HG02623 (cell line): ENCODE measurements around the gene DRG1.
A peak's percentile ranks its signal among the peaks of the same experiment; 100 is the strongest.
"Not testable (repeated sequence)": the region's sequence is repeated elsewhere in the genome, so short reads cannot be mapped to it uniquely, and the experiment has no call there.

Source experiments
- ATAC-seq: cut with Tn5 transposase; IDR thresholded peaks from one replicate; pipeline ENCODE4 v1.9.1; 2021; ENCODE audit warnings: moderate library complexity; ENCODE audit not compliant: unreplicated experiment

Gene DRG1, protein sequence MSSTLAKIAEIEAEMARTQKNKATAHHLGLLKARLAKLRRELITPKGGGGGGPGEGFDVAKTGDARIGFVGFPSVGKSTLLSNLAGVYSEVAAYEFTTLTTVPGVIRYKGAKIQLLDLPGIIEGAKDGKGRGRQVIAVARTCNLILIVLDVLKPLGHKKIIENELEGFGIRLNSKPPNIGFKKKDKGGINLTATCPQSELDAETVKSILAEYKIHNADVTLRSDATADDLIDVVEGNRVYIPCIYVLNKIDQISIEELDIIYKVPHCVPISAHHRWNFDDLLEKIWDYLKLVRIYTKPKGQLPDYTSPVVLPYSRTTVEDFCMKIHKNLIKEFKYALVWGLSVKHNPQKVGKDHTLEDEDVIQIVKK

DNA sequence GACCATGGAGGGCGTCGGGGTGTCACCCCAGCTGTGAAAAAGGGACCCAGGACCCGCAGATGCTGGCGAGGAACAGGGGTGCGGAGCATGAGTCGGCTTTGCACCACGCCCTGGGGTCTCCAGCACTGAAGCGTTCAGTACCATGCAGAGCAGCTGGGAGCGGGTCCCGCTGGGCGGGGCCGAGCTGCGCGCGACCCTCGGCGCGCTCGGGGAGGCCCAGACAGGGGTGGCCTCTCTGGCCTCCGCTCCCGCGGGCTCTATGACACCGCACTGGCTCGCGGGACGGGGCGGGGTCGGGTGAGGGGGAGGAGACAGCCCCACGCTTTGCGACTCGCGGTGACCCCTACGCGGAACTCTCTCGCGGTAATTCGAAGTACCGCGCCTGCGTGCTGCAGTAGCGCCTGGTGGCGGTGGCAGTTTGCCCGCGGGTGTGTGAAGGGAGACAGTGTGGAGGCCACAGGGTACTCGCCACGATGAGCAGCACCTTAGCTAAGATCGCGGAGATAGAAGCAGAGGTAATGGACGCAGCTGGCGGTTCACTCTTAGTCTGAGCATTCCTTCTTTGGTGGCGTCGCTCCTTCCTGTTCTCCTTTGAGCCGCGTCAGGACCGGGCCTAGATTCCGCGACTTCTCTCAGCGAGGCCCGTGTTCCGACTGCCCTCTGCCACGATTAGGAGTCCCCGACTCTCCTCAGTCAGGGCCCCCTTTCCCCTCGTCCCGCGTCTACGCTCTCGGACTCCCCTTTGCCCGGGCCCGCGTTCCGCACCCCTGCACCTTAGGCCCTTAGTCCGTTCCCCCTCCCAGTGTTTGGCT is at the start of gene DRG1:
Gene DRG1, plus strand, starts transcription at position 394 of the 812 bp plus-strand sequence. Its CDS starts 80 bp downstream, at position 474.
- peak; percentile 97 for ATAC-seq

DNA sequence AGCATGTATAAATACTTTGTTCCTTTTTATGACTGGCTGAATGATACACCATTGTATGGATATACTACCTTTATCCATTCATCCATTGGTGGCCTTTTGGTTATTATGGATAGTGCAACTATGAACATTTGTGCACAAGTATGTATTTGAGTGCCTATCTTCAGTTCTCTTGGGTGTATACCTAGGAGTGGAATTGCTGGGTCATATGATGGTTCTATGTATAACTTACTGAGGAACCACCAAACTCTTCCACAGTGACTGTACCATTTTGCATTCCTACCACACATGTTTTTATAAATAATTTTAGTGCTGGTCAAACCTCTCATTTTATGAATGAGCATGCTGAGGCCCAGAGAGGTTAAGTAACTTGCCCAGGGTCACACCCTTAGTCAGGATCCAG is 49.4 kb upstream of the DRG1 start:
- no peak for ATAC-seq

DNA sequence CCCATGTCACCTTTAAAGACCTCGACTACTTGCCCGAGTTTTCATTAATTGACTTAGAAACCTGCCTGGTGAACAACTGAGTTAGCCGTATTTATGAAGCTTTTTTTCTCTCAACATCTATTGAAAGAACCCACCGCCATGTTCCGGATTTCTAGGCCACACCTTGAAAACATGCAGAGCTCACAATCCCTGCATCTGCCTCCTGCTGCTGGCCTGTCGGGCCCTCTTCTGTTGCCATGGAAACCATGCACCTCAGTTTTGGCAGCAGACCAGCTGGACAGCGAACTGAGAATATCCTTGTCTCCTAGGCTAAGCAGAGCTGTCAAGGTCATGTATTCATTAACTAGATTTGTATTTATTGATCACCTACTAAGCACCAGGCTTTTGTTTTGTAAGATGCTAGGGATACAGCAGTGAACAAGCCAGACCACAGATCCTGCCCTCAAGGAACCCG is 49.0 kb upstream of the DRG1 start:
- no peak for ATAC-seq

DNA sequence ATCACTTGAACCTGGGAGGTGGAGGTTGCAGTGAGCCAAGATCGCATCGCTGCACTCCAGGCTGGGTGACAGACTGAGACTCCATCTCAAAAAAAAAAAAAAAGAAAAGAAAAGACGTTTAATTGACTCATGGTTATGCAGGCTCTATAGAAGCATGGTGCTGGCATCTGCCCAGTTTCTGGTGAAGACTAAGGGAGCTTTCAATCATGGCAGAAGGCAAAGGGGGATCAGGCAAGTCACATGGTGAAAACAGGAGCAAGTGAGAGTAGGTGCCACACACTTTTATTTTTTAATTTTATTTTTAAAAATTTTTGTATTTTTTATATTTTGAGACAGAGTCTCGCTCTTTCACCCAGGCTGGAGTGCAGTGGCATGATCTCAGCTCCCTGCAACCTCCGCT is 44.9 kb upstream of the DRG1 start:
- no peak for ATAC-seq

DNA sequence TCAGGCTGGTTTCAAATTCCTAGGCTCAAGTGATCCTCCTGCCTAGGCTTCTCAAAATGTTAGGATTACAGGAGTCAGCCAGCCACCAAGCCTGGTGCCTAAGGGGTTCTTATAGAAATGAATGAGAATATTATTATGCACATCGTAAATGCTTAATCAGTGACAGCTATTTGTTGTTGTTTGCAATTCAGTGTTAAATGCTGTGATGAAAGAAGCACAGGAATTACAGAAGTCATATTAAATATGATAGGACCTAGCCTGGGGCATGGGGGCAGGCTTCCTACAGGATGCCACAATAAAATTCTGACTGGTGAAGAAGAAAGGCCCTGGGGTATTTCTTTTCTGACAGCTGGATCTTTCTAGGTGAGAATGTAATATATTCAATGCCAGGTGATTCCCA is 39.4 kb upstream of the DRG1 start:
- ATAC-seq: no peak

DNA sequence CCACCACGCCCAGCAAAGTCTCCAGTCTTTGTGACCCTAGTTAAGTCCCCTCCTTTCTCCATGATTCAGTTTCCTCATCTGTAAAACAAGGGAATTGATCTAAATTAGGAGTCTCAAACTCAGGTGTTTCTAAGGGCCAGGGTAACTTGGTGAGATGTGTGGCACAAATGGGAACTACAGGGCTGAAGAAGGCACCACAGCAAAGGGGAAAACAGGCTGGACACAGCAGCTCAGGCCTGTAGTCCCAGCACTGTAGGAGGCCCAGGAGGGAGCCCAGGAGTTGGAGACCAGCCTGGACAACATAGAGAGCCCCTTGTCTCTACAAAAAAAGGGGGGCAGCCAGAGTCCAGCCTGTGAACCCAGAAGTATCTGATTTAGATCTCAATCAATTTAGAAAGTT is 37.7 kb upstream of the DRG1 start:
- no peak for ATAC-seq

DNA sequence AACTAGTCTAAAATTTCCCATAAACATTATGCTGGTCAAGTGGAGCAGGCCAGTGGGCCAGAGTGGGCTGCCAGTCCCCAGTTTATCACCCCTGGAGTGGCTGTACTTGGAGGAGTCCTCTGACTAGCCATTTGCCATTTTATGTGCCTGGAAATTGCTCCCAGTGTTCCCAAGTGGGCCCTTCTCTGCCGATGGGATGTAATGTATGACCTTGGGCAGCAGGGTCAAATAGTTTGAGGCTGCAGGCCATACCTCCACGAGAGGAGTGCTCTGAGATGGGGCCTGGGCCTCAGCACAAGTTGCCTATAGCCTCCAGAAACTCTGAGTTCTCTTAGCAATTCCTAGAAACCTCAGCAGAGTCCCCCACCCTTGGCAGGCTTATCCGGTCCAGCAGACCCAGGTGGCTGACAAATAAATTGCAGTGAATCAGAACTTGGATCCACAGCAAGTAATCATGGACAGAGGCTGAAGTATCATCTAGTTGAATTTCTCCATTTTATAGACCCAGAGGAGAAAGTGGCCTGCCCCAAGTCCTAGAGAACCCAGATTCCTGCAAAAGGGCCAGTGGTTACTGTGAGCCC is 35.4 kb upstream of the DRG1 start:
- ATAC-seq: no peak

DNA sequence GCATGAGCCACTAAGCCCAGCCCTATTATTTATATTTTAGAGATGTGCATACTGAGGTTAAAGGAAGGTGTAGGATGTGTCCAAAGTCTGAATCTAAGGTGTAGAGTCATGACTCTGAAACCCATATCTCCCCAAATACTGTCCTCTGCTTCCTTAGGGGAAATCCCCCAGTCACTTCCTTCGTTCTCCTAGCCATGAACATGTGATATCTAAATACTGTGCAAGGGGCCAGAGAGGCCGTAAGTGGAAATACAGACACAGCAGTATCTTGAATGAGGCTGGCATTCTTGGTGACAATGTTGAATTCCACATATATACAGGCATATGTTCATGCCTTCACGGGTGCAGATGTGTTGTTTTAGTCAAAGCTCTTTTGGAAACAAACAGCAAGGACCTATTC is 32.0 kb upstream of the DRG1 start:
- no peak for ATAC-seq

DNA sequence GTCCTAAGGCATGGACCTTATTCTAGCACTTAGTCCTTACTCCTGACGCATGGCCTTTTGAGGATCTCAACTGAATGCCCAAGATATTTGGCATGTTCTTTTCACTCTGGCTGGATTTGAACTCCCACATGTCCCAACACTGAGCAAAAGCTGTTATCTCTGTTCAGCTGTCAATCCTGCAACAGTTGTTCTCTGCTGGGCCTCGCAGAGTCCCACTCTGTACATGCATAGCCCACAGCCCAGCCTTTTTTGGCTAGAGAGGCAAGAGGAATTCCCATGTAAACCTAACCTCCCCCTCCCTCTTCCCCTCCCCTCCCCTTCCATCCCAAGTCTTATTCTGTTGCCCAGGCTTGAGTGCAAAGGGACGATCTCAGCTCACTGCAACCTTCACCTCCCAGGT is 21.8 kb upstream of the DRG1 start:
- no peak for ATAC-seq

DNA sequence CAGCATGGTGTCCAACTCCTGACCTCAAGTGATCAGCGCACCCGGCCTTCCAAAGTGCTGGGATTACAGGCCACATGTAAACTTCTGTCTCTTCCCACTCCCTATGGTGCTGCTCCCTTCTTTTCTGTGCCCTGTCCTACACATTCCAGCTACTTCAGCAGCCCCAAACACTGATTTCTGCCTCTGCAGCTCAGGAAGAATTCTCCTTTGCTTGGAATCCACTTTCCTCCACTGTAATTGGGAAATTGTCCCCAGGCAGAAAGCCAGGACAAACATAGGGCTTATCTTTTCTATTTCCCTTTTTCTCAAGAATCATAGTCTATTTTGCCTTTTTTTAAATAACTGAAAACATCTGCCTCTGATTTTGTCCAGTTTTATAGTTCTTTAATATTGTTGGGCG is 21.3 kb upstream of the DRG1 start:
- no peak for ATAC-seq

DNA sequence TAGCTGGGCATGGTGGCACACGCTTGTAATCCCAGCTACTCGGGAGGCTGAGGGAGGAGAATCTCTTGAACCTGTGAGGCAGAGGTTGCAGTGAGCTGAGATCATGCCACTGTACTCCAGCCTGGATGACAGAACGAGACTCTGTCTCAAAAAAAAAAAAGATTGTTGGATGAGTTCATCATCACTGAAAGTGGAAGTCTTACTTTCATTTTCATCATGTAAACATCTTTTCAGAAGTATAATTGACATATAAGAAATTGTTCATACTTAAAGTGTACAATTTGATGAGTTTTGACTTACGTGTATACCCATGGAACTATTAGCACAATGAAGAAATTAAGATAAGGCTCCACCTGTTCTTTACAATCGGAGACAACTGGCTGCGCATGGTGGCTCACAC is 20.8 kb upstream of the DRG1 start:
- not testable (repeated sequence) for ATAC-seq

DNA sequence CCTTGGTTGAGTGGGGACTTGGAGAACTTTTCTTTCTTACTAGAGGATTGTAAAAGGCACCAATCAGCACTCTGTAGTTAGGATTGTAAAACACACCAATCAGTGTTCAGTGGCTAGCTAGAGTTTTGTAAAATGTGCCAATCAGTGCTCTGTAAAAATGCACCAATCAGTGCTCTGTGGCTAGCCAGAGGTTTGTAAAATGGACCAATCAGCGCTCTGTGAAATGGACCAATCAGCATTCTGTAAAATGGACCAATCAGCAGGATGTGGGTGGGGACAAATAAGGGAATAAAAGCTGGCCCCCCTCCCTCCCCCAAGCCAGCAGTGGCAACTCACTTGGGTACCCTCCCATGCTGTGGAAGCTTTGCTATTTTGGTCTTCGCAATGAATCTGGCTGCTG is 5.5 kb upstream of the DRG1 start:
- ATAC-seq: no peak

DNA sequence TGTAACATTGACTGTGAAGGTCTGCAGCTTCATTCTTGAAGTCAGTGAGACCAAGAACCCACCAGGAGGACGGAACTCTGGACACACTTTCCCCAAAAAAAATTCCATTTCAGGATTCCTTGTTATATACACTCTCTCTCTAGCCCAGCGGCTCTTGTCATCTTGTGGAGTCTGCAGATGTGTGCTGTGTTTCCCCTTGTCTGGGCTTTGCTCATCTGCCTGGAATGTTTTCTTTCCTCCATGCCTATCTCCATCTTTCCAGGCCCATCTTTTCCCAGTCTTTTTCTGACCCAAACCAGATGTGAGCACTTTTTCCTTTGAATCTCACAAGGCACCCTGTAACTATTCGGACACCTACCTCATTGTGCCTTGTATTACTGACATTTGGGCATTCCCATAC is 5.1 kb upstream of the DRG1 start:
- no peak for ATAC-seq

DNA sequence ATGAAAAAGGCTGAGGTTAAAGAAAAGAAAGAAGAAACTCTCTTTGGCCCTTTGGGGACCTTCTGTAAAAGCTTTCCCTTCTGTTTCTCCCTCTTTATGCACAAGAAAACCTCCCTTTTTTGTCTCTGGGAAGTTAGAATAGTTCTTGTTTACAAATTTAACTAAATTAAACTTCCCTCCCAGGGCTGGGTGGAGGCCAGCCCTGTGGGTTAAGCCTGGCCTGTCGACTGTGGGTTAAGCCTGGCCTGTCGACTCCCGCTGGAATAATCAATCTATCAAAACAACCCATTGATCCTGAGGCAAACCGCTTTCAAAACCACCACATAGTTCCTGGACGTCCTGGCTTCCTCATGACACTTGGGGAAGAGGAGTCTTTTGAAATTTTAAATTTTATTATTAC is 1.2 kb upstream of the DRG1 start:
- no peak for ATAC-seq

DNA sequence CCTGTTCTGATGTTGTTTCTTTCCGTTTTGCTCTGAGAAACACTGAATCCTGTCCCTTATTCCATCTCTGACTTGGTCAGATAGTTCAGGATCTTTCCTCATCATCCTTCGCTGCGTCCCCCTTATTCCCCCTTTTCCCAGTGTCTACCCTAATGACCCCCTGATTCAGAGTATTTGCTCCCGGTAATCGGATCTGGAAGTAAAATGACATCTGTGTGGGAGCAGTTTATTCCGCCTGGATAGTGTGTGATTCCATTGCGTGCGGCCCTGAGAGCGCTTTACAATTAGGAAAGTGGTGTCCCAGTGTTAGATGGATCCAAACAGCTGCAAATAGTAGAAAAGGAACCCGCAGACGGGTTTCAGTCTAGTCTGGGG is 606 bp downstream of the DRG1 start:
- ATAC-seq: no peak

DNA sequence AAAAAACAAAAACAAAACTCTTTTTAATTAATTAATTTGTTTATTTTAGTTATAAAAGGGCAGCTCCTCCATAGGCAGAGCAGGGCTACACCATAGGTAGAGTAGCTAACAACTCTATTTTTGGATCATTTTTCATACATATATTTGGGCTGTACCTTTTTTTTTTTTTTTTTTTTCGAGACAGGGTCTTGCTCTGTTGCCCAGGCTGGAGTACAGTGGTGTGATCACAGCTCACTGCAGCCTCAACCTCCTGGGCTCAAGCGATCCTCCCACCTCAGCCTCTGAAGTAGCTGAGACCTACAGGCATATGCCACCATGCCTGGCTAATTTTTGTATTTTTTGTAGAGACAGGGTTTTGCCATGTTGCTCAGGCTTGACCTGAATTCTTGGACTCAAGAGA is 2.9 kb downstream of the DRG1 start:
- ATAC-seq: not testable (repeated sequence)

DNA sequence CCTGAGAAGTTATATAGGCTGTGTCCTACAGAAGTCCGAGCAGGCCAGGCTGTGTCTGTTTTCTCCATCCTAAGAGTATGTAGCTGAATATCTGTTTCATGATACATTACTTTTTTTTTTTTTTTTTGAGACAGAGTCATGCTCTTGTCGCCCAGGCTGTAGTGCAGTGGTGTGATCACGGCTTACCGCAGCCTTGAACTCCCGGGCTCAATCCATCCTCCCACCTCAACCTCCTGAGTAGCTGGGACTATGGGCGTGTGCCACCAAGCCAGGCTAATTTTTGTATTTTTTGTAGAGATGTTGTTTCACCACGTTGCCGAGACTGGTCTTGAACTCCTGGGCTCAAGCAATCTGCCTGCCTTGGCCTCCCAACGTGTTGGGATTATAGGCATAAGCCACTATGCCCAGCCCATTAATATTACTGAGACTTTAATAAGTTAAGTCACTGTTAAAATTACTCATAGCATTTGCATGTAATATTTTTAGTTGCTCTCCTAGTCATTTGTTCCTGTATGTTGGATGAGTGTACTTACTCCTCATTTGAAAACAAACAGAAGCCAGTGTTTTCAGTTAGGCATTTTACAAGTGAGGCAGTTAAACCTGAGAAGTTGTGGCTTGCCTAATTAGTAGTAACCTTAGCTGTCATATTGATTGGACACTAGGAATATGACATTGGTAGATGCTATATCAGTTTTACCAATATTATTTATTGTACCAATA is 26.1 kb downstream of the DRG1 start:
- ATAC-seq: no peak

DNA sequence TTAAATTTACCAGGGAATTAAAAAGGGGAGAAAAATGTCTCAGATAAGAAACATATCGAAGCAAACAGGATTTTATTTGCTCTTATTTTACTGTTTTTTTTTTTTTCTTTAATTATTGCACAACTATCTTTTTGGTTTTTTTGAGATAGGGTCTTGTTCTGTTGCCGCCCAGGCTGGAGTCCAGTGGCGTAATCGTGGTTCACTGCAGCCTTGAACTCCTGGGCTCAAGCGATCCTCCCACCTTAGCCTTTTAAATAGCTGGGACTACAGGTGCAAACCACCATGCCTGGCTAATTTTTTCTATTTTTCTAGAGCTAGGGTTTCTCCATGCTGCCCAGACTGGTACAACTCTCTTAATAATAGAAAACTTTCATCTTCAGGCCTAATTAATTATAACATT is 32.5 kb downstream of the DRG1 start:
- ATAC-seq: no peak

DNA sequence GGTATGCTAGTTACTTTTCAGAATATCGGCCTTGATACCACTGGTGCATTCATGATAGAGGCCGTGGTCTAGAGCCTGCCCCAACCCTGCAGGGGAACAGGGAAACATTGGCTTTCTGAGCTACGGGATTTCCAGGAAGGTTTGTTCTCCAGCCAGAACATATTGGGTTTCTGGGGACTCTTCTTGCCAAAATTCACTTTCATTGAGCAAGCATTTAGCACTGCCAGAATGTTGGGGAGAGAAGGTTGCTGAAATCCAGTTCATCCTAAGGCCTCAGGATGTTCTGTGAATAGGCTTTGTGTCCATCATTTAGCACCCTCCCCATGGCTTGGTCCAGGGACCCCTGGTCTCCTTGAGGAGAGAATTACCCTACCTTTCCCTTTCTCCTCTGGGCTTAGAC is 36.7 kb downstream of the DRG1 start:
- ATAC-seq: no peak

DNA sequence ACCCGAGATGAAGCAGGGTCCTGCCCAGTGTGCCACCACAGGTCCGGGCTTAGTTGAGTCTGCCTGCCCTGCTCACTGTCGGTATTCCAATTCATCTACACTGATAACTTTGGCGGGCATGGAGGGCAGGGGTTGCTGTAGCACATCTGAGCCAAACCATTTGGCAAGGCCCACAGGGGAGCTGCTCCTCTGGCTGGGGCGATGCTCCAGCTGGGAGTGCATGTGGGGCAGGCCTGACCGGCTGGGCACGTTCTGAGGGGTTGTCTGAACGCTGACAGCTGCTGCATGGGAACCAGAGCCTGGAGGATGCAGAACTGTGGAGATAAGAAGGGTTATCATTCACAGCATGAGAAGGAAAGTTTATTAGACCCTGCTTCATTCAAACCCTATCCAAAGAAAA is 40.4 kb downstream of the DRG1 start:
- ATAC-seq: no peak

DNA sequence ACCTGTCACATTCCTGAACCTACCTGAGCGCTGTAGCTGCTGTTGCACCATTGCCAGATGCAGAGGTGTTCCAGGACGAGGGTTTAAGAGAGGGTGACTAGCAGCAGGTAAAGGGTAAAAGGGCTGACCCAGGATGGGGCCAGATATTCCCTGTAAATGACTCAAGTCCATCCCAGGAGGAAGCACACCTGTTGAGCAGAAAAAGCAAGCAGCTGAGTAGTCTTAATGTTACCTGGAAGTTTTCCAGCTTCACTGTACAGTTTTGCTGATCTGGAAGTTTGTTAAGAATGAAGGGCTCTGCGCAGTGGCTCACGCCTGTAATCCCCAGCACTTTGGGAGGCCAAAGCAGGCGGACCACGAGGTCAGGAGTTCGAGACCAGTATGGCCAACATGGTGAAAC is 41.3 kb downstream of the DRG1 start:
- no peak for ATAC-seq
